Endometrial microvascular endothelial cells (primary cell): ENCODE measurements around the gene ARHGAP4. TPM values are rescaled to one million over a fixed set of nuclear protein-coding genes. Genes with fewer than 3 reads are reported as not detected.

ENCODE experiments used
- in situ Hi-C: cut with HindIII; loops from 2 replicates; pipeline ENCODE4 v1.10.0; 2017; ENCODE audit warnings: low sequenced_read_pairs, low pct_unique_long_range_greater_than_20kb; ENCODE audit errors: inconsistent ontology term
- total RNA-seq: library from RNA; depleted of rRNA; stranded (reverse); fragments of >200 nt; gene quantifications from one replicate; pipeline ENCODE4 v1.2.3, GENCODE V29; 2015; ENCODE audit errors: inconsistent ontology term

ARHGAP4 gene
- total RNA-seq, 1 donor from 2014 or later, result 15.4 TPM

DNA sequence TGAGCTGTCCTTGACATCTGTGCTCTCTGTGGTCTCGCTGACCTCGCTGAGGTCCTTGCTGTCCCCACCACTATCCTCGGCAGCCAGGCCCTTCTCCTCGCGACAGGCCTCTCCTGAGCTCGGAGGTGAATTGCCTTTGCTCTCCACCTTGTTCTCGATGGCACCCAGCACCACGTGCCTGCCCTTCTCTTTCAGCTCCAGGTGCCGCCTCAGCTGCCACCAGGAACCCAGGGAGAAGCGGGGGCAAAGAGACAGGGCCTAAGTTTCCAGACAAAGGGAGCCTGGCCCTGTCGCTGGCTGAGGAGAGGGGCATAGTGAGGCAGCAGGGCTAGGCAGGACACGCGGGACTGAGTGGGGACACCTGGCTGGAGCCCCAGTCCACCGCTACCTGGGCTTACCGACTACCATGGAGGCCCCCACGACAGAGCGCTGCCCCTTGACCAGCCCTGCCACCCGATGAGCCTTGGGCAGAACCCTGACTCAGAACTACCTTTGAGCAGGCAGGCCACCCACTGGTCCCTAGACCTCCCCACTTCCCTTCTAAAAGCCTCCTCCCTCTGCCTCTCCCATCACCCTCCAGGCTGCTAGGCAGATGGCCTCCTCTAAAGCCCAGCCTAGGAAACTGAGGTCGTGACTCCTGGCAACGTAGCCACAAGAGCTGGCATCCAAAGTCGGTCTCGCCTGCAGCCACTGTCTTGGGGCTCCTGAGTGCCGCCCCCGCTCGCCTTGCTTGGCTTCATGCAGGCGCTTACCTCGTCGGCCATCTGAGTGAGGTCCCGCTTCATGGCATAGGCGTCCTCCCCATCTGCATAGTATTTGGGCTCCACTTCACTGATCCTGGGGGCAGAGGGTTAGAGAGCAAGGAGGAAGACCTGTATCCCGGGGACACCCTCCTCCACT, 4.2 kb upstream of the ARHGAP4 start:
- in situ Hi-C loops, result no loop called here

- in situ Hi-C loops, result no loop called here
These were observed 3.5 kb upstream of the ARHGAP4 start for GRCh38 chrX:153929576-153929975.

DNA sequence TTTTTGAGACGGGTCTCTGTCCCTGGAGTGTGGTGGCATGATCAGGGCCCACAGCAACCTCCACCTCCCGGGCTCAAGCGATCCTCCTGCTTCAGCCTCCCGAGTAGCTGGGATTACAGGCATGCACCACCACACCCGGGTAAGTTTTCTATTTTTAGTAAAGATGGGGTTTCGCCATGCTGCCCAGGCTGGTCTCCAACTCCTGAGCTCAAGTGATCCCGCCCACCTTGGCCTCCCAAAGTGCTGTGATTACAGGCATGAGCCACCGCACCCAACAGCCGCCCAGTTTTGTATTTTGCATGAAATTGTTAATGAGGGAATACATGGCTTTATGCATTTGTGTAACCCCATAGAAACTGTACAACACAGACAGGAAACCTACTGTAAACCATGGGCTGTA, 2.8 kb upstream of the ARHGAP4 start:
- in situ Hi-C loops, result no loop called here

- in situ Hi-C loops, result no loop called here
These were observed 2.1 kb upstream of the ARHGAP4 start for GRCh38 chrX:153927922-153928760.

GRCh38 chrX:153927672-153927921, 1.5 kb upstream of the ARHGAP4 start:
- in situ Hi-C loops, result no loop called here

DNA sequence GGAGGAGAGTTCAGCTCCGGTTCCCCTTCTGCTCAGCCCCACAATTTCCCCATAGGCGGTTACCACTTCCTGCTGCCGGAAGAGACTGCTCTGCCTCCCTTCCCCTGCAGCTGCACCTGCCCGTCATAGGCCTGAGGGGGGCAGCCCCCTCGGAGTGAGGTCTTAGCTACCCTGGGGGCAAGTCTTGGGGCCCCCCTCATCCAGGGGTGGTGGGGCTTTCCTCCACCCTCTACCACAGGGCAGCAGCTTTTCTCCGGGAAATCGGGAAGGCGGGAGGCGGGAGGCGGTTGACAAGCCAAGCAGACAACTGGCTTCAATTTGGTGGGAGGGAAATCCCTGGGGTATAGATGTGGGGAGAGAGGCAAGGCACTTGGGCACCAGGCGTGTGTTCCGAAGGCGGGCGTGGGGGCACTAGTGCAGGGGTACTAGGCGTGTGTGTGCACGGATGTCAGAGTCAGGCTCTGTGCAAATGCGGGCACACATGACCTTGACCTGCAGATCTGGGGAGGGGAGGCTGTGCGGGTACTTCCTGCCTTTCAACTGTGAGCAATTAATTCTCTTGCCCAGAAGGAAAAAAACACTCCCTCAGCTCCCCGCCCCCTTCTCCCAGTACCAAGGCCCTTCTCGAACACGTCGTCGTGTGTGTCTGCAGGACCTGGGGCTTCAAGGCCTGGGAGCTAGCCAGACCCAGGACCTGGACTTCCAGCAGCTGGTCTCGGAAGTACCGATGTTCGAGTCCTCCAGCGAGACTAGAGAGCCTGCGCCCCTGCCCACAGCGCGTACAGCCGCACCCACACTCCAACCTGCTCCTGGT, 1.0 kb upstream of the ARHGAP4 start:
- in situ Hi-C loops, result no loop called here

DNA sequence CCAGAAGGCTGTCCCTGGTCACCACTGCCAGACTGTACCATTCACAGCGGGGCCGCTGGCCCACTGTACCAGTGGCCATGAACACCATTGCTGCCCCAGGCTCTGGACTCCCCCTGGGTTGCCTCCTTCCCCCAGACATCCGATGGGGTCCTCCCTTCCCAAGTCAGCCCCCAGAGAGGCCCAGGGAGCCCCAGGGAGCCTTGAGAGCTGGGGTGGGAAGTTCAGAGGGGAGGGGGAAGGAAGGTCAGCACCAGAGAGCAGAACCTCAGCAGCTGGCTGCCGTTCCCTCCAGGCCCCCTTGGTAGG, 441 bp upstream of the ARHGAP4 start:
- in situ Hi-C loops, result no loop called here

GRCh38 chrX:153925387-153925738, 701 bp downstream of the ARHGAP4 start:
- in situ Hi-C loops, result no loop called here

- in situ Hi-C loops, result no loop called here
These were observed 1.8 kb downstream of the ARHGAP4 start for GRCh38 chrX:153924149-153924861.

DNA sequence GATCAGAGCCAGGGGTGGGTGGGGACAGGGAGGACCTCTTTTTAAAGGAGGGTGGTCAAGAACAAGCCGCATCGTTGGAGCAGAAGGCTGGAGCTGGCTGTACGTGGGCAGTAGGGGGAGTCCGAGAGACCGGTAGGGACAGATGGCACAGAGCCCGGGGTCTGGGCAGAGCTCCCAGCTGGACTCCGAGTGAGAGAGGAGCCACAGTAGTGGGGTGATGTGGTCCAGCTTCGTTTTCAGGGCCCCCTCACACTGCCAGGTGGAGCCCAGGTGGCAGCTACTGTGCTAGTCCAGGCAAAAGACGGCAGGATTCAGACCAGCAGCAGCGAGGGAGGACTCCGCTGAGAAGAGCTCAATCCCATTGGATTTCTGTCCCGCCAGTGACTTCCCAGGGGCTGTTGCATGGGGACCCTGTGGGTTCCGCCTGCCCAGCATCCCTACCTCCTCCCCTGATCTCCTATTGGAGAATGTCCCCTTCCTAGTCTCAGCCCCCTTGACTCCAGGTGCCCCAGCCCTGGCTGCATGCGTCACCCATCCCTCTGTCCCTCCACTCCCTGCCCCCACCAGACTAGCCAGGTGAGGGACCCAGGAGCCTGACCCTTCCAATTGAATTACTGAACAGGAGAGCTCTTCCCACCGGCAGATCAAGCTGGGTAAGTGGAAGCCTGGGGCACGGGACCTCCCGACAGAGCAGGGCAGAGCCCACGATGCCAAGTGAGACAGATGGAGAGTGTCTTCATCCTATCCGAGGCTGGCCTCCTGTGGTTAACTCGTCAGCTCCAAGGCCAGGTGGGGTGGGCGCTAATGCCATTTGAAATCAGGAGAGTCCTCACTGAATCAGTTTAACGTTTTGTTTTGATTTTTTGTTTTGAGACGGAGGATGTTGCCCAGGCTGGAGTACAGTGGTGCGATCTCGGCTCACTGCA, 2.9 kb downstream of the ARHGAP4 start:
- in situ Hi-C loops, result no loop called here

DNA sequence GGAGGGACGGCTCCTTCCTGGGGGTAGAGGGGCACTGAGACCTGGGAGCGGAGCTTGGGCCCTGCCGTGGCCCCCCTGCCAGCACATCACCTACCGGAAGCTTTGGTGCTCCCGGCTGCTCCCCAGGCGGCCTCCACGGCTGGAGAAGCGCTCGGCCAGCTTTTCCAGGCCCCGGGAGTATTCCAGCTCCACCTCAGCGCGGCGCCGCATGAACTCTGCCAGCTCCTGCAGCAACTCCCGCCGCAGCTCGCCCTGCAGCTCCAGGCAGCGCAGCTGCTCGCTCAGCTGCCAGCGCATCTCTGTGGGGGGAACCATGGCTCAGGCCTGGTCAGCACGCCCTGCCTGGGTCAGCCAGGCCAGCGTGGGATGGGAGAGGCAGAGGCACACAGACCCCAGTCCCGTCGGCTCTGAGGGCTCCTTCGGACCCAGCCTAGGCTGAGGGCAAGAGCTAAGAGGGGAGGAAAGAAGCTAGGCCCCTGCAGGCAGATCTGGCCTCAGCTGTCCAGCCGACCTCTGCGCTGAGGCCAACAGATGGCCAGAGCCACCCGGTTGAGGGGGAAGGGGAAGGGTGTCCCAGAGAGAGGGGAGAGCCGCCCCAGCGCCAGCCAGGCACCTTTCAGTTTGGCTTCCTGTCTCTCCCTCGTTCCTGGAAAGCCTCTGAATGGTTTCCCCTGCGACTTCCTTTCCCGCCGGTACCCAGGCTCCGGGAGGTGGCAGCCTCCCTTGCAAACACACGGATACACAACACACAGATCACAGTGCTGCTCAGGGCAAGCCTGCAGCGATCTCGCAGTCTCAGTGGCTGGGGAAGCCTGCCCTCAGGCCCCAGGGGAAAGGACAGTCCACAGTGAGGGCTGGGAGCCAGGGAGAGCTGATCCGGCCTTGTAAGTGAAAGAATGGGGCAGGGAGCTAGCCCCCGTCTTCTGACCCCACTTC, 4.3 kb downstream of the ARHGAP4 start:
- in situ Hi-C loops, result no loop called here

- in situ Hi-C loops, result no loop called here
These were observed 5.0 kb downstream of the ARHGAP4 start for GRCh38 chrX:153921070-153921469.

GRCh38 chrX:153920546-153920945, 5.5 kb downstream of the ARHGAP4 start:
- in situ Hi-C loops, result no loop called here

GRCh38 chrX:153919281-153919680, 6.8 kb downstream of the ARHGAP4 start:
- in situ Hi-C loops, result no loop called here

- in situ Hi-C loops, result no loop called here
These were observed 8.2 kb downstream of the ARHGAP4 start for GRCh38 chrX:153917869-153918268.

GRCh38 chrX:153913701-153914100, 12.4 kb downstream of the ARHGAP4 start:
- in situ Hi-C loops, result no loop called here

- in situ Hi-C loops, result no loop called here
These were observed 12.9 kb downstream of the ARHGAP4 start for GRCh38 chrX:153913211-153913610.
